Inflammatory macrophage treated with lipopolysaccharide for 4 hours (primary cell): ENCODE data around the gene SCG5.

Experiments used
- DNase-seq: peaks from one replicate; pipeline ENCODE4 v3.0.0-alpha.2; 2020

The SCG5 gene

DNA sequence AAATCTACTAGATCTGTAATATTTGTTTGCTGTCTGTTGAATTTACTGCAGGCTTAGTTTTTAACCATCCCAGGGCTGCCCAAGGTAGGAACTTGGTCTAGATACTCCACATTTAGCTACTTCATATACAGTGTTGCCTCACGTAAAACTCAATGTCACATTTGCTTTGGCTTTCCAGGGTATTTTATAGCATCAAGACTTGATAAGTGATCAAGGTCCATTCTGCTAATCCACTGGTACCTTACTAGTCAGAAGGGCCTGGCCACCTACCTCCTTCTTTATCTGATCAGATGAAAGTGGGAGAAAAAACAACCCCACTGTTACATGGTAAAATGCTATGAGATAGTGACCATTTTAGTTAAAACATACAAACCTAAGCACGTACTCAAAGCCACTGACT, 50.8 kb downstream of the SCG5 start:
- no peak for DNase-seq

DNA sequence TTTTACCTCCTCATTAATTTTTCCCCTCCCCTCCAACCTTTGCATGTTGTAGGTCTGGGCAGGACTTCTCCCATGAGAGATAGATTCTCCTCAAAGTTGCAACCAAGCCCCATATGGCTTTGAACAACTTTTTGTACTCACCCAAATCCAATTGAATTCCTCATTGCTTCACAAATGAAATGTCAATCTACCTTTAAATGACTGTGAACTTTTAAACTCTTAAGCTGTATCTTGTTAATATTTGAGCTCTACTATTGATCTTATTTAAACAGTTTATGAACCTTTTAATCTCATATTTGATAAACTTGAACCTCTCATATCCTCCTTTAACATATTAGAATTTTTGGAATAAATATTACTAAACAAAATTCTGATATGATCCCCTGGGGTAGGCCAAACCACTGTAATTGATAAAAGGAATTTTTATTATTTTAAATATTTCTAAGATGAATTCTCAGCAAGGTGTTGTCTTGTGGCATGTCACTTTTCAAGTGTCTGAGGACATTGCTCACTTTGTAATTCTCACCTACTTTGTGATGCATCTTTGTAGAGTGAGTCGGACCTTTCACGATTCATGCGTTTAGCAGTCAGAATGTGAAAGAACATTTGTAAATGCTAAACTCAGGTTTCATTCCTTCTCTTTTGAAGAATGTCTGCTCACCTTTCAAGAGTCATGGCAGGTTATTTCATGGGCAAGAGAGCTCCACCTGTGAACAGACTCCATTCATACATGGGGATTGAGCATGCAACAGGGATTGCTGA, 52.9 kb downstream of the SCG5 start:
- no peak for DNase-seq

DNA sequence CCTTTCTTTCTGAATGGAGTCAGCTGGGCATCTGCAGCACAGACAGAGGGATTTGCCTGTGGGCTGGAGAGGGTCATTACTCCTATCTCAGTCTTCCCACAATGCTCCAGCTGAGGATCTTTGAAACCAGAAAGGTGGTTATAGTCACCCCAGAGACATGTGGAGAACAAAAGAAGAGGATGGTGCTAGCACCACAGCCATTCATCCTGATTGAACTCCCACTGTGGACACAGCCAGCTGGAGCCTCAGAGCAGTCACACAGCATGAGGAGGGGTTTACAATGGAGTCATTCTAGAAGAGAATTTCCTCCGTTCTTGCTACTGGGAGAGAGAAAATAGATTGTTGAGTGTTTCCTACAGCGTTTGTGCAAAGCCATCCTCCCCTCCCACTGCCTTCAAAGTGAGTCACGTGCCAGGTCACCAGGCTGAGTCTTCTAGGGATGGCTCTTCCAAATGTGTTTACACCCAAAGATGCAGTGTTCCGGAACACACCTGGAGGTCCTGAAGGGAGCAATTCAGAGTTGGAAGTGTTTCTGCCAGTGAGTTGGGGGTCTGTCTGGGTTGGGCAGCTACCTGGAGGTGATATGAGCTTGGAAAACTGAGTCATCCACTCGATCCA, 57.4 kb downstream of the SCG5 start:
- DNase-seq, result no peak

DNA sequence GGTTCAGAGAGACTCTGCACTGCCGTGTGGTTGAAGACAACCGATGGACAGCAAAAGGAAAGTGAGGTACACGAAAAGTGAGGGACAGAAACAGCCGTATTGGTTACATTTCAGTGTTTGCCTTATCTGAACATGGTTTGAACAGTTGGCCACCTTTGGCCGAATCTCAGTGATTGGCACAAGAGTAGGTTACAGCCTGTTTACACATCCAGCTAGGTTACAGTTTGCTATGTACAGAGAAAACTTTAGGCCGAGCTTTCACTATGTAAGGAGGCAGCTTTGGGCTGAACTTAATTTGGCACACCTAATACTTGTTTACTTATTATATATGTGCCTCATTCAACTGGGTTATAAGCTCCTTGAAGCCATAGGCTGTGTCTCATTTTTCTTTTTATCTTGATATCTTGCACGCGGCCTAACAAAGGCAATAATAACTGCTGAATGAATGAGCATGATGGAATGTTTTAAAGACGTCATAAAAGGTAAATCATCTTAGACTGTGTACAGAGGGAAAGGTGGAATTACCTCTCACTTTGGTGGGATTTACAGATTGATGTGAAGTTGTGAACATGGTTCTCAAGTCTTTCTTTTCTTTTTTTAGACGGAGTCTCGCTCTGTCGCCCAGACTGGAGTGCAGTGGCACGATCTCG, 59.1 kb downstream of the SCG5 start:
- no peak for DNase-seq

DNA sequence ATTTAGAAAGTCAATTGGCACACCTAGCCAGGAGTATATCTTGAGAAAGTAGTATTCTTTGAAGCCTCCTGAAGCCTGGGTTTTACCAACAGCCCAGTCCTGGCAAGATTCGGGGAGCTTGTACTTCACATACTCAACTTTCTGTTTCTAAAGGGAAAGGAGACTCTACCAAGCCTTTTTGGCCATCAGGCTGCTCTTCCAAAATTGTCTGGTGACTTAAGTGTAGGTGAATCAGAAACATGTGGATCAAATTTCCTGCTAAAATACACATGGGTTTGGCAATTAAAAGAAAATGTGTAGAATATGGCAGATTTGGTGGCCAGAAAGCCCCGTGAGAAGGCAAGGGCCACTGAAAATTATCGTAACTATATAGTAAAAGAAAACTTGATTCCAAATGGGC, 60.4 kb downstream of the SCG5 start:
- no peak for DNase-seq

DNA sequence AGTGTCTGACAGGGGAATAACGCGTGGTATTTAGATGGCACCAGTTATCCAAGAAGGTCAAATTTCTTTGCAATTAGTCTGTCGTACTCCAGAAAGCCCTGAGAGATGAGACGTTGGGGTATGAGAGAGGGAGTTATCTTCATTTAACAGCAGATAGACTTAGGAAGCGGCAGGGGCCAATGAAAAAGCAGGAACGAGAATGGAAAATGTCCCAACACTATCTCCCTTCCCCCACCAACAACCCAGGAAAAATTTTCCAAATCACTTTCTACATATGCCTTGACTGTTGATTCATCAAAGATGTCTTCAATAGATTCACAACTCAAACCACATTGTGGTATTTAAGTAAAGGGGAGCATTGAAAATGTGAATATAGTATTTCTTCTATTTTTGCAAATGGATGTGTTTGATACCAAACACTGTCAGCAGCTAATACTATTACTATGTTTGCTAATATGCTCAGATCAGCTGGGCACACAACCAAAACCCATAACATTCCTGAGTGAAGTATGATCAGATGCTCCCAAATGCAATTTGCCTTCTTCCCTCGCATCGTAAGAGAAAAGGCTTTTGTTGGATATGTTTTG, 63.0 kb downstream of the SCG5 start:
- DNase-seq, result no peak

- peak; percentile 92 for DNase-seq
These were observed 63.9 kb downstream of the SCG5 start for GRCh38 chr15:32705446-32705845.

- no peak for DNase-seq
These were observed 65.2 kb downstream of the SCG5 start for GRCh38 chr15:32706704-32707103.

DNA sequence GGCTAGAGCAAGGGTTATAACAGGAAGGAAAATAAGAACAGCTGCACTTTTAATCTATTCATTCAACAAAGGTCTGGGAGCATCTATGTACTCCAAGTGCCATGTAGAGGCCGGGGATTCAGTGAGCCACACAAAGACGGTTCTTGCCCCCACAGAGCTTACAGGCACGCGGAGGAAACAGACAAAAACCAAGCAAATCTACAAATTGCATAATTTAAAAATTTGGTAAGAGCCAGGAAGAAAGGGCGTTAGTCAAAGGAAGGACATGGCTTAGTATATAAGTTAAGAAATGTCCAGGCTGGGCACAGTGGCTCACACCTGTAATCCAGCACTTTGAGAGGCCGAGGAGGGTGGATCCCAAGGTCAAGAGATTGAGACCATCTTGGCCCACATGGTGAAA, 65.9 kb downstream of the SCG5 start:
- DNase-seq, result peak; percentile 46

DNA sequence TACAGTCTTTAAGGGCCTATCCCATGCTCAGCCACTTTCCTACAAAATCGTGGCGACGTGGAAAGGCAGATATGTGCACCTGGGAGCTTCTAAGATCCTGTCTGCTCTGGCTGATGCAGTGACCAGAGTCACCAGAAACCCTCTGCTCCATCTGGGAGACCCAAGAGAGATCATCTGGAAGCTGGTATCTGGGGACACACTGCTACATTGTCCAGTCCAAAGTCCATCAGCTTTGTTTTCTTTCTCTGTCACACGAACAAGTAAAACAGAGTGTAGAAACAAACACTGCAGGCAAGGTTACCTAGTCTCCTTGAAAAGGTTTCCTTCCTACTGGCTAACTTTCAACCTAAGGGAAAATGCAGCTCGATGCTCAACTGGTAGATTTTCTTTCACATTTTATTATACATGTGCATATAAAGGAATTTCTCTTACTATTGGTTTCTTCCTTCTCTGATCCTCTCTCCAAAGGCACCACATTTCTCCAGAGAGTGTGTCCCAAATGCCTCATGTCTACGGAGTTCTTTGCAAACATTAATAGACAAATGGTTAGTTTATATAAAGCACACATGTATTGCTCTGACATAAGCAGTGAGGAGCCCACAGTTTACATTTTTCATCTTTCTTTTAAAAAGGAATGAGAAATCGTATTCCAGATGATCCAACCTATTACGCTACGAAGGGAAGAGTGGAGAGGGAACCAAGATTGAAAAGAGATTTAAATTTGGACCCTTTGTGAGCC, 68.0 kb downstream of the SCG5 start:
- no peak for DNase-seq

DNA sequence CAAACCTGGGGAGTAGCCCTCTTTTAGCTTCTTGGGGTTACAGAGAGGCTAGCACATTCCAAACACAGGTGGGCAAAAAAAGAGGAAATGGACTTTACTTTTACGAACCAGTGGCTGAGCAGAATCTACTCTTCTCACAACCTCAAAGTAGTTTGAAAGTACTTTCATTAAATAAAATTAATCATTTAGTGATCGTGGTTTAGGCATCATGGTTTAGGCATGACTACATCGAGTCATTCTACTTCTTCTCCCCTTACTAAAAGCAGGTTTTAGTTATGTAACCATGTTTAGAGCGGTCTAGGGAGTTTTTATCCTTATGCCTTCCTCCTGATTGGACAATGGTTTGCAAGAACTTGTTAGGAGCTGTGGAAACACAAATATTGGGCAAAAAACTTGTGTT, 73.8 kb downstream of the SCG5 start:
- DNase-seq, result no peak

DNA sequence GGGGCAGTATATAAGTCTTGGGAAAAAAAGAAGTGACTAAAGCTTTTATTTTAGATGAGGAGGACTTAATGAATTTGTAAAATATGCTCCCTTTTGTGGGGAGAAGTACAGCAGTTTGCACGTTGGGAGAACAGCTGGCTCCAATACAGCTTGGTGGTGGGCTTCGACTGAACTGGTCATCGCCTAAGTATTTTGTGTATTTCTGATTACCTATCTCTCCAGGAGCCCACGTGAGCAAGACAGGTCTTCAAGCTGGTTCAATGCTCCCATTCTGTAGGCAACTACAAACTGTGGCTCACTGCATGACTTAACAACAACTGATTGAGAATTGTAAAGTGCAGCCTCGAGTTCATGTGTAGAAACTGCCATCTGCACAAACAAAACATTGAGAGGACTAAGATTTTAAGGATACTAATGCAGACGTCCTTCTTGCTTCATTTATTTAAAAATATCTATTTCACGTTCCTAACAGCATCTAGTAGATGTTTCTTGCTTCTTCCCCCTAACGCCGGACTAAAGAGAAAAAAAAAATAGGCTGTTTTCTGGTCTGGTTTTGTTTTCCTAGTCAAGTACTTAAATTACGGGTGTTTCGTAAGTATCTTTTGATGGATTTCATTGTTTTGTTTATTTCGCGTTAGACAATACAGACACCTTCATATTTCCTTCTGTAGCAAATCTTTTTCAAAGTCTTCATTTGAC, 74.9 kb downstream of the SCG5 start:
- no peak for DNase-seq

DNA sequence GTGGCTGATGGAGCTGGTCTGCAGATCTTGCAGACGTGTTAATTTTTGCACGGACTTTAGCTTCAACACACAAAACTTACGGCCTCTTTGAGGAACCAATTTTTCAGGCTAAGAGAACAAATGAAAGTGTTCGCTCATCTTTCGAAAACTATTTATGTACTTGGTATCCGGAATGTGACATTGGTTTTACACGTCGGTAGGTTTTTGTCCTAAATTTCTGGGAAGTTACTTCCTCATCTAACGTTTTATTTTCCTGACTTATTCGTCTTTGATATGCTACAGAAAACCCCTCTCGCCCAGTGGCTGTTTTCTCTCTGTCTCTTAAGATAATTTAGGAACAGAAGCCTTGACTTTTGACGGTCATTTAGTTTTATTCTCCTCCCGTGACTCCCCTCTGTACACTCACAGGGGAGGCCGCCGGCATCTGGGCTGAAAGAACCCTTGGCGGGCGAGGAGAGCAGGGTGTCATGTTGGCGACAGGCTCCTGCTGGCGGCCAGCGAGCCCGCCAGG, 75.5 kb downstream of the SCG5 start:
- peak; percentile 33 for DNase-seq

DNA sequence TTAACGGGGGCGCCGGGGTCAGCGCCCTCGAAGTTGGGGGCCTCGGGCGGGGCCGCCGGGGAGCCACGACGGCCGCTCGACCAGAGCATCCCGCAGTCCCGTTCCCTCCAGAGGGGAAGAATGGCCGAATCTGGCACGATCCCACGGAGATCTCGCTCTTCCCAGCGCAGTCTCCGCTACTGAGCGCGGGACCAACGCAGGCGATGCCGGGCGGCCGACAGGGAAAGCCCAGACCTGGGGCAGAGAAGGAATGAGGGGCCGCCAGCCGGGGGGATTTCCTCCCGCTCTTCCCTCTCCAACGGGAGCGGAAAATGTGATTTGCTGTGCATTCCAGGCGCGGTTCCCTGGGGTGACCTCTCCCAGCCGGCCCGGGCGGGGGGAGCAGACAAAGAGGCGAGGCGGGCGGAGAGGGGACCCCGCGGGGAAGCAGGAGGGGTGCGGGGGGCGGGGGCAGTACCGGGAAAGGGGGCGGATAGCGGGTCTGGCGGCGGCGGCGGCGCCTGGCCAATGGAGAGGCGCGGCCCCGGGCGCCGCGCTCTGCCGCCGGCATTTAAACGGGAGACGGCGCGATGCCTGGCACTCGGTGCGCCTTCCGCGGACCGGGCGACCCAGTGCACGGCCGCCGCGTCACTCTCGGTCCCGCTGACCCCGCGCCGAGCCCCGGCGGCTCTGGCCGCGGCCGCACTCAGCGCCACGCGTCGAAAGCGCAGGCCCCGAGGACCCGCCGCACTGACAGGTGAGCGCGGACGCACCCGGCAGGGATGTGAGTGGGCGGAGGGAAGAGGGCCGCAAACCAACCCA, 76.1 kb downstream of the SCG5 start, which contains the start of gene GREM1:
GREM1 (plus strand) TSS at position 579 of the 801 bp plus-strand sequence. CDS start 12,687 bp downstream, outside the sequence.
- no peak for DNase-seq

- no peak for DNase-seq
These were observed 76.8 kb downstream of the SCG5 start for GRCh38 chr15:32718227-32718820.

- DNase-seq, result no peak
These were observed 77.6 kb downstream of the SCG5 start for GRCh38 chr15:32718821-32719716.

- DNase-seq, result no peak
These were observed 80.1 kb downstream of the SCG5 start for GRCh38 chr15:32721596-32721995.

- DNase-seq, result no peak
These were observed 80.6 kb downstream of the SCG5 start for GRCh38 chr15:32722136-32722535.

DNA sequence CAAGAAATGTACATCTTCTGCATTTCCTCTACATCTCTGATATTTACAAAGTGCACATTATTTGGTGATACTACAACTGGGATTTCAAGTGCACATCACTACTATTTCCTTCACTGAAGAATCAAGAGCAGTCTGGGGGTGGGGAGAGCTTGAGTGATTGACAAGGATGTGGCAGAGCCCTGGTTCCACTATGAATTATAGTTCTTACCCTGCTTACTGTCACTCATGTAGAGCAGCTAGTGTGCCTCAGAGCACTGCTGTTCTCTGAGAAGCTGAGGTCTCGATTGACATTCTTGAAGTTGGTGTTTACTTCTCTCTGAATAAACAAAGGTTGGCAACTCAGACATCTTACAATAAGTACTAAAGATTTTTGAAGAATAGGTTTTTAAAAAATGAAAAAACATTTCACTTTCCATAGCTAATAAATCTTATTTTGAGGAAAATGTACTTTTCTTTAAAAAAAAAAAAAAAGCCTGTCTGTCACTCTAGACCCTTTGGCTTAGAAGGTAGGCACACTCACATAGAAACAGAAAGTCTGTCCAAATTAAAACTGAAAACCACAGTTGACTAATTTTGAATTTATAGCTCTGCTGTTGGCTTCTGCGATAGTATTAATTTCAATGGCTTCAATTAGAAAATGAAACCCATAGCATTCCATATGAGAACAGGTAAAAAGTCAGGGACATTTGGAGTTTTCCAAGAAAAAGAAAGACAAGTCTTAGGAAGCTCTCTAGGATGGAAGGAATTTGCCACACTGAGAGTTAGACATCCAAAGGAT, 81.8 kb downstream of the SCG5 start:
- no peak for DNase-seq
